Smooth muscle cell (in vitro differentiated cells): Measurements from ENCODE around the gene SLC6A14. TPM values are rescaled to one million over a fixed set of nuclear protein-coding genes. Genes with fewer than 3 reads are reported as not detected.
A peak's percentile ranks its signal among the peaks of the same experiment; 100 is the strongest.

Experiments
- DNase-seq: peaks from one replicate; lab custom pipeline; 2025; ENCODE audit not compliant: unreplicated experiment; lab: John Stamatoyannopoulos, UW
- H2AFZ ChIP-seq: fragments of 200-600 bp; sonication (generic); 2 replicates; pipeline ENCODE4 v1.6.0; 2016; ENCODE audit warnings: antibody characterized with exemption, low read depth, mild to moderate bottlenecking
- H3F3A ChIP-seq: fragments of 200-600 bp; sonication (generic); 2 replicates; pipeline ENCODE4 v1.6.0; 2017; ENCODE audit warnings: antibody characterized with exemption, low read depth
- H3K27ac ChIP-seq: fragments of 200-600 bp; sonication (generic); 2 replicates; pipeline ENCODE4 v1.5.1; 2016; ENCODE audit warnings: low read depth, mild to moderate bottlenecking
- H3K27me3 ChIP-seq: fragments of 200-600 bp; sonication (generic); 2 replicates; pipeline ENCODE4 v1.6.1; 2016; ENCODE audit warnings: low read depth, mild to moderate bottlenecking
- H3K36me3 ChIP-seq: fragments of 200-600 bp; sonication (generic); 2 replicates; pipeline ENCODE4 v1.5.1; 2016; ENCODE audit warnings: low read depth
- H3K4me1 ChIP-seq: fragments of 200-600 bp; sonication (generic); 2 replicates; pipeline ENCODE4 v1.5.1; 2016; ENCODE audit warnings: low read depth
- H3K4me2 ChIP-seq: fragments of 200-600 bp; sonication (generic); 2 replicates; pipeline ENCODE4 v1.6.0; 2016; ENCODE audit warnings: mild to moderate bottlenecking
- H3K4me3 ChIP-seq: fragments of 200-600 bp; sonication (generic); 2 replicates; pipeline ENCODE4 v1.5.1; 2016; ENCODE audit warnings: mild to moderate bottlenecking
- H3K79me2 ChIP-seq: fragments of 200-600 bp; sonication (generic); 2 replicates; pipeline ENCODE4 v1.6.0; 2016; ENCODE audit warnings: low read depth, mild to moderate bottlenecking
- H3K9ac ChIP-seq: fragments of 200-600 bp; sonication (generic); 2 replicates; pipeline ENCODE4 v1.6.0; 2016; ENCODE audit warnings: low read depth
- H3K9me3 ChIP-seq: fragments of 200-600 bp; sonication (generic); replicated peaks from 2 replicates; pipeline ENCODE4 v1.5.1; 2016; ENCODE audit warnings: low read depth
- H4K20me1 ChIP-seq: fragments of 200-600 bp; sonication (generic); 2 replicates; pipeline ENCODE4 v1.6.0; 2016; ENCODE audit warnings: low read depth
- CTCF ChIP-seq: fragments of 200-600 bp; sonication (generic); IDR thresholded peaks from 2 replicates; pipeline ENCODE4 v1.5.1; 2017; ENCODE audit warnings: borderline replicate concordance, mild to moderate bottlenecking, antibody characterized with exemption; ENCODE audit not compliant: insufficient read depth, poor library complexity, severe bottlenecking
- WGBS: methylation state at CpG from one replicate; pipeline ENCODE4 v1.1.7; 2016; ENCODE audit warnings: low lambda C conversion rate; 5-methylcytosine and 5-hydroxymethylcytosine counted together
- polyA plus RNA-seq: library from polyadenylated mRNA; unstranded; fragments of >200 nt; fragmentation: Nextera tagmentation; extraction: Ambion mirVana; gene quantifications from 2 replicates; pipeline ENCODE4 v1.2.1, GENCODE V29; 2016
- small RNA-seq: library from RNA; depleted of rRNA; stranded (forward); fragments of <200 nt; gene quantifications from one replicate; pipeline ENCODE3, GENCODE V24; 2014
- total RNA-seq: library from RNA; depleted of rRNA; stranded (reverse); fragments of >200 nt; gene quantifications from 2 replicates; pipeline ENCODE4 v1.2.3, GENCODE V29; 2014

SLC6A14 gene
- total and polyA plus RNA-seq, 2 experiments from 2014 or later = 0.53 to 1.6 TPM

DNA sequence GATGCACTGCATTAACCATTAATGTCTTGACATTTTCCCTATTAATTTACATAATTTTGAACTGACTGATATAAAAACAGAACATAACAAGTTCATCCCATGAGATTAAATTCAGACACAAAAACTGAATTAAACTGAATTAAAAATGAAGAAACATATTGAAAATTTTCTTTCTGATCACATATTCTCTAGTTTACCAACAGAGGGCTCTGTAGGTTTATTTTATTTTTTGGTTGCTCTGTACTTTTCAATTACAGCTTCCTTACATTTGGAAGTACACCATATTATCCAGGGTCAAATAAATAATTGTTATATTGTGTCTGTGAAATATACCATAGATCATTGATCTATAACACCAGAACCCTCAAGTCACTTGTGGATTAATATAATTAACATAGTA is 53.7 kb downstream of the SLC6A14 start:
- Histone ChIP-seq H3K4me2 (no peak overlapping the region), H4K20me1 (no peaks in the 10 kb centered on the region), H3K79me2 (no peaks in the 10 kb centered on the region), H3K4me1 (no peaks in the 10 kb centered on the region), H3F3A (no peaks in the 10 kb centered on the region), H3K27ac (no peak overlapping the region), H3K36me3 (no peaks in the 10 kb centered on the region), H3K9ac (no peak overlapping the region), H3K4me3 (no peak overlapping the region), H3K9me3 (no peaks in the 10 kb centered on the region), H2AFZ (no peak overlapping the region), H3K27me3 (no peaks in the 10 kb centered on the region)
- no peak for DNase-seq
- peak; percentile 35 for TF ChIP-seq CTCF

DNA sequence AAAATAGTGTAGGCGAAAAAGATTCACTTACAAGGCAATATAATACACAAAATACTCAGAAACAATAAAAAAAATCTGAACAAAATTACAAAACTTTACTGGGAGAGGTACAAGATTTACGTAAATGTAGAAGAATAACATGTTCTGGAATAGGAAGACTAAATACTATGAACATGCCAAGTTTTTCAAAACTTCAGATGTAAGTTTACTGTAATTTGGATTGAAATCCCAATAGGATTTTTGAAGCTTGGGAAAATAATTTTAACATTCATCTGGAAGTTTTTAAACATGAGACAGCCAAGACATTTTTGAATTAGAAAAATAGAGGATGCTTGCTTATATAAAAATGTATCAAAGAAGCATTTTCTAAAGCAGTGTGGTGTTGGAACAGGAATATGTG is 56.9 kb downstream of the SLC6A14 start:
- H3K4me3 ChIP-seq = no peak overlapping the region
- no peaks in the 10 kb centered on the region for H3F3A ChIP-seq
- H3K36me3 ChIP-seq = no peaks in the 10 kb centered on the region
- no peaks in the 10 kb centered on the region for H3K4me1 ChIP-seq
- H3K27ac ChIP-seq = no peak overlapping the region
- 68% methylated on average over 2 of the region's 2 CpGs for WGBS
- no peak overlapping the region for H2AFZ ChIP-seq
- H3K27me3 ChIP-seq = no peaks in the 10 kb centered on the region
- H3K79me2 ChIP-seq = no peaks in the 10 kb centered on the region
- no peaks in the 10 kb centered on the region for H3K9me3 ChIP-seq
- H3K4me2 ChIP-seq = no peak overlapping the region
- no peak for TF ChIP-seq CTCF
- no peaks in the 10 kb centered on the region for H4K20me1 ChIP-seq
- no peak overlapping the region for H3K9ac ChIP-seq
- no peak for DNase-seq

DNA sequence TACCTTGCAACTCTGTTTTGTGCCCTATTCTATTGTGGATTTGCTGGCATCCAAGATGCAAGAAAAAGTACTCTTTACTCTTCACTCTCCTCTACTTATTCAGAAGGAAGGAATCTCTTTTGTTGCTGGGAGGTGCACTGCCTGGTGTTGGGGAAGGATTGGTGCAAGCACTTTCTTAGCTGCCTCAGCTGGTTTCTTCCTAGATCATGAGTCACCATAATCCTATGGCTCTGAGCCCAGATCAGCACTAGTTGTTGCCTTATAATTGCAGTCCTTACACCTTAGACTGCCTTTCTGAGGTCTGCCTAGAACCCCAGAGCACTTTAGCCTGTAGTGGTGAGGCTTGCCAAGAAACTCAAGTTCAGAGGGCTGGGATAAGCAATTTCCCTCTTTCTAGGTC is 63.4 kb downstream of the SLC6A14 start:
- Histone ChIP-seq H3F3A (no peaks in the 10 kb centered on the region), H3K27me3 (no peaks in the 10 kb centered on the region), H3K4me1 (no peaks in the 10 kb centered on the region), H3K9me3 (no peaks in the 10 kb centered on the region), H2AFZ (no peak overlapping the region), H3K36me3 (no peaks in the 10 kb centered on the region), H3K4me3 (no peak overlapping the region), H3K79me2 (no peaks in the 10 kb centered on the region), H3K4me2 (no peak overlapping the region), H4K20me1 (no peaks in the 10 kb centered on the region), H3K9ac (no peak overlapping the region), H3K27ac (no peak overlapping the region)
- no peak for TF ChIP-seq CTCF
- DNase-seq = no peak

Small RNA genes within 50 kb of the gene (small RNA-seq; reads per million reads assigned to genes)
- gene RNU6-154P = not detected

Other genes with a start within 250 kb of the SLC6A14 start
- gene CT83, start 26.4 kb downstream of the SLC6A14 start, total RNA-seq = not detected in 2 replicates
- gene CT83, start 26.4 kb downstream of the SLC6A14 start, polyA plus RNA-seq = not detected in 2 replicates